A549 (cell line): ENCODE measurements around the gene NPHS2. TPM values are rescaled to one million over a fixed set of nuclear protein-coding genes. Genes with fewer than 3 reads are reported as not detected.

ENCODE experiments used
- ATAC-seq, 2 experiments: fragments of 200-7000 bp in 1 of 2; fragments of >200 bp in 1 of 2; cut with Nextera tagmentation in 1 of 2; cut with Tn5 transposase in 1 of 2; 3 replicates each; pipeline versions ENCODE4 v1.8.0 to v1.9.1; 2018 to 2020; ENCODE audit warnings: mild to moderate bottlenecking in 1 of 2, moderate library complexity in 1 of 2
- CTCF ChIA-PET: fragments of 300-600 bp; sonication (Branson Sonifier 250); formaldehyde crosslinking; extraction: SDS; loops from one replicate; lab custom pipeline; 2021; ENCODE audit warnings: antibody characterized with exemption, inconsistent platforms; lab: Yijun Ruan, JAX
- POLR2A ChIA-PET: fragments of 350-600 bp; formaldehyde crosslinking; extraction: SDS; loops from one replicate; lab custom pipeline; 2021; ENCODE audit warnings: antibody characterized with exemption, inconsistent platforms; lab: Yijun Ruan, JAX
- DNase-seq, 2 experiments: peaks; one replicate each; pipeline versions ENCODE4 v3.0.0 to v3.0.0-alpha.2; 2011 to 2016; ENCODE audit warnings: low read depth in 1 of 2, low spot score in 1 of 2
- FAIRE-seq: peaks from 2 replicates; lab custom pipeline; 2011; peaks lifted over from hg19 to GRCh38; lab: Jason Lieb, UNC
- H3K27ac ChIP-seq, 2 experiments: fragments of >200 bp; sonication (Bioruptor Twin); formaldehyde crosslinking; 3 replicates each; pipeline ENCODE4 v1.5.1; 2016 to 2017
- H3K4me1 ChIP-seq: fragments of >200 bp; sonication (Bioruptor Twin); formaldehyde crosslinking; 3 replicates; pipeline ENCODE4 v1.6.1; 2016
- H3K4me2 ChIP-seq: fragments of >200 bp; sonication (Bioruptor Twin); formaldehyde crosslinking; 3 replicates; pipeline ENCODE4 v1.6.1; 2016
- H3K4me3 ChIP-seq: fragments of >200 bp; sonication (Bioruptor Twin); formaldehyde crosslinking; 3 replicates; pipeline ENCODE4 v1.5.1; 2016
- H3K9me3 ChIP-seq: fragments of >200 bp; sonication (Bioruptor Twin); formaldehyde crosslinking; 3 replicates; pipeline ENCODE4 v1.6.1; 2016
- BCL3 ChIP-seq: fragments of >200 bp; sonication (Bioruptor Twin); formaldehyde crosslinking; IDR thresholded peaks from 3 replicates; pipeline ENCODE4 v1.6.1; 2016
- CBX2 ChIP-seq: fragments of 200-600 bp; sonication (generic); IDR thresholded peaks from 2 replicates; pipeline ENCODE4 v1.6.1; 2016; ENCODE audit warnings: low read depth, mild to moderate bottlenecking, borderline replicate concordance
- CBX8 ChIP-seq: fragments of 200-600 bp; sonication (generic); IDR thresholded peaks from 2 replicates; pipeline ENCODE4 v1.6.1; 2016
- CEBPB ChIP-seq, 2 experiments: fragments of >200 bp in 1 of 2; sonication (Bioruptor Twin) in 1 of 2; formaldehyde crosslinking in 1 of 2; IDR thresholded peaks; 2 replicates each; pipeline ENCODE4 v1.6.1; 2012 to 2016
- CTCF ChIP-seq: fragments of >200 bp; sonication (Bioruptor Twin); formaldehyde crosslinking; IDR thresholded peaks from 3 replicates; pipeline ENCODE4 v1.5.1; 2016
- E2F6 ChIP-seq: IDR thresholded peaks from 2 replicates; pipeline ENCODE4 v1.6.1; 2012; ENCODE audit warnings: low read depth, borderline replicate concordance
- FOXS1 ChIP-seq: fragments of 250-450 bp; sonication (Bioruptor Pico); IDR thresholded peaks from 2 replicates; pipeline ENCODE4 v1.5.0; 2020; ENCODE audit warnings: mild to moderate bottlenecking, moderate library complexity
- GATA3 ChIP-seq: IDR thresholded peaks from 2 replicates; pipeline ENCODE4 v1.6.1; 2012; ENCODE audit warnings: borderline replicate concordance
- HDAC2 ChIP-seq: fragments of 200-600 bp; sonication (generic); IDR thresholded peaks from 2 replicates; pipeline ENCODE4 v1.6.1; 2016
- HES2 ChIP-seq: fragments of >200 bp; sonication (Bioruptor Twin); formaldehyde crosslinking; IDR thresholded peaks from 2 replicates; pipeline ENCODE4 v1.6.1; 2016
- HMGXB4 ChIP-seq: fragments of 250-450 bp; sonication (Bioruptor Pico); IDR thresholded peaks from 2 replicates; pipeline ENCODE4 v1.5.0; 2021; ENCODE audit warnings: mild to moderate bottlenecking, moderate library complexity, borderline replicate concordance
- HOXB13 ChIP-seq: fragments of 250-450 bp; sonication (Bioruptor Pico); IDR thresholded peaks from 2 replicates; pipeline ENCODE4 v1.5.0; 2020; ENCODE audit warnings: low read depth, mild to moderate bottlenecking, moderate library complexity
- JUN ChIP-seq, 2 experiments: fragments of >200 bp; sonication (Bioruptor Twin); formaldehyde crosslinking; IDR thresholded peaks; 2 replicates in 1 of 2; 3 replicates in 1 of 2; pipeline ENCODE4 v1.6.1; 2016 to 2017
- MAFK ChIP-seq: fragments of 450-650 bp; IDR thresholded peaks from 2 replicates; pipeline ENCODE4 v1.6.1; 2014; ENCODE audit not compliant: partially characterized antibody
- MAZ ChIP-seq: fragments of 150-350 bp; IDR thresholded peaks from 2 replicates; pipeline ENCODE4 v1.6.1; 2014; ENCODE audit warnings: antibody characterized with exemption, low read depth, low read length, borderline replicate concordance
- NPAS2 ChIP-seq: fragments of 250-450 bp; sonication (Bioruptor Pico); IDR thresholded peaks from 2 replicates; pipeline ENCODE4 v1.8.0; 2022; ENCODE audit warnings: mild to moderate bottlenecking, moderate library complexity, borderline replicate concordance
- PHF8 ChIP-seq: fragments of 200-600 bp; sonication (generic); IDR thresholded peaks from 2 replicates; pipeline ENCODE4 v1.6.1; 2016; ENCODE audit warnings: low read depth, mild to moderate bottlenecking, antibody characterized with exemption, moderate library complexity, borderline replicate concordance
- POLR2A ChIP-seq: IDR thresholded peaks from 2 replicates; pipeline ENCODE4 v1.6.1; 2012; ENCODE audit warnings: mild to moderate bottlenecking, low read length
- RAD21 ChIP-seq, 2 experiments: fragments of >200 bp in 1 of 2; sonication (Bioruptor Twin) in 1 of 2; formaldehyde crosslinking in 1 of 2; IDR thresholded peaks in 1 of 2; conservative IDR thresholded peaks in 1 of 2; 2 replicates in 1 of 2; 3 replicates in 1 of 2; pipeline ENCODE4 v1.6.1; 2012 to 2018; ENCODE audit warnings: inconsistent platforms in 1 of 2
- RFX5 ChIP-seq: fragments of 450-650 bp; IDR thresholded peaks from 2 replicates; pipeline ENCODE4 v1.7.1; 2014; ENCODE audit warnings: antibody characterized with exemption, mild to moderate bottlenecking, moderate library complexity
- RNF2 ChIP-seq: fragments of 200-600 bp; sonication (generic); IDR thresholded peaks from 2 replicates; pipeline ENCODE4 v1.6.1; 2016; ENCODE audit warnings: low read depth, mild to moderate bottlenecking, antibody characterized with exemption, moderate library complexity, borderline replicate concordance
- SMC3 ChIP-seq: fragments of >200 bp; sonication (Bioruptor Twin); formaldehyde crosslinking; IDR thresholded peaks from 3 replicates; pipeline ENCODE4 v1.6.1; 2018; ENCODE audit warnings: inconsistent platforms
- SREBF2 ChIP-seq: fragments of 450-650 bp; IDR thresholded peaks from 2 replicates; pipeline ENCODE4 v1.6.1; 2014; ENCODE audit warnings: mild to moderate bottlenecking, moderate library complexity
- TFCP2L1 ChIP-seq: fragments of 250-450 bp; sonication (Bioruptor Pico); IDR thresholded peaks from 2 replicates; pipeline ENCODE4 v1.5.0; 2021; ENCODE audit warnings: mild to moderate bottlenecking
- TP53 ChIP-seq: fragments of 250-450 bp; sonication (Bioruptor Pico); IDR thresholded peaks from 2 replicates; pipeline ENCODE4 v1.5.0; 2021; ENCODE audit warnings: mild to moderate bottlenecking, moderate library complexity
- USF2 ChIP-seq: fragments of 450-650 bp; IDR thresholded peaks from 2 replicates; pipeline ENCODE4 v1.6.1; 2014; ENCODE audit warnings: antibody characterized with exemption
- ZFP36 ChIP-seq: fragments of 450-650 bp; IDR thresholded peaks from 2 replicates; pipeline ENCODE4 v1.6.1; 2014; ENCODE audit warnings: borderline replicate concordance; ENCODE audit not compliant: partially characterized antibody
- ZSCAN20 ChIP-seq: fragments of 250-450 bp; sonication (Bioruptor Pico); IDR thresholded peaks from 2 replicates; pipeline ENCODE4 v1.8.0; 2022; ENCODE audit warnings: mild to moderate bottlenecking, moderate library complexity
- WGBS: methylation state at CpG from one replicate; pipeline ENCODE4 v1.1.6; 2017; ENCODE audit errors: missing lambda C conversion rate; 5-methylcytosine and 5-hydroxymethylcytosine counted together
- polyA plus RNA-seq, 4 experiments: library from polyadenylated mRNA; depleted of rRNA in 3 of 4; stranded (reverse); fragments of >200 nt; fragmentation: RNase III in 1 of 4; extraction: RNeasy Plus Mini Kit Qiagen cat#74134 plus additional on column Dnase treatment in 1 of 4; gene quantifications; 2 replicates in 3 of 4; 3 replicates in 1 of 4; pipeline ENCODE4 v1.2.3, GENCODE V29; 2011 to 2017

The NPHS2 gene
- polyA plus RNA-seq, 2 of the 4 experiments (the other 2 are of a cell fraction) = not detected

GRCh38 chr1:179545321-179545720 is 30.4 kb downstream of the NPHS2 start:
- WGBS = 57% methylated on average over 3 of the region's 3 CpGs
- POLR2A ChIA-PET = interaction anchor here (0.6 kb wide), 1 partner anchor 425 kb away, joined by 3 read pairs; no protein-coding TSS in a partner anchor
- FAIRE-seq (no peak), DNase-seq (no peak), ATAC-seq (no peak)
- H3K4me2 ChIP-seq = no peak overlapping the region
- CTCF ChIA-PET = interaction anchor here (1.2 kb wide), 1 partner anchor 11 kb away, joined by 5 read pairs; no protein-coding TSS in a partner anchor
- H3K4me1 ChIP-seq = no peaks in the 10 kb centered on the region
- no peak overlapping the region for H3K27ac ChIP-seq
- no peak overlapping the region for H3K4me3 ChIP-seq
- TF ChIP-seq NPAS2 (CRISPR knock-in tag) (no peak), ZFP36 (no peak), HDAC2 (no peak), PHF8 (no peak), CBX8 (no peak), HMGXB4 (CRISPR knock-in tag) (no peak), CTCF (no peak), POLR2A (no peak), TFCP2L1 (no peak), MAZ (no peak), USF2 (no peak), HOXB13 (CRISPR knock-in tag) (no peak), SMC3 (no peak), BCL3 (no peak), ZSCAN20 (no peak), RNF2 (no peak), E2F6 (no peak), FOXS1 (CRISPR knock-in tag) (no peak)
- H3K9me3 ChIP-seq = no peaks in the 10 kb centered on the region

- 12% methylated on average over 2 of the region's 2 CpGs for WGBS
- no peak overlapping the region for H3K4me3 ChIP-seq
- H3K4me2 ChIP-seq = no peak overlapping the region
- POLR2A ChIA-PET = no interaction called here
- no peaks in the 10 kb centered on the region for H3K9me3 ChIP-seq
- ATAC-seq (no peak), DNase-seq (no peak), FAIRE-seq (no peak)
- CTCF ChIA-PET = no interaction called here
- no peaks in the 10 kb centered on the region for H3K4me1 ChIP-seq
- H3K27ac ChIP-seq = no peak overlapping the region
- no peak for TF ChIP-seq HMGXB4 (CRISPR knock-in tag)
- no peak for TF ChIP-seq CBX2
- no peak for TF ChIP-seq SREBF2
- no peak for TF ChIP-seq GATA3
- no peak for TF ChIP-seq MAFK
- no peak for TF ChIP-seq PHF8
- TF ChIP-seq TP53 (CRISPR knock-in tag) = no peak
- no peak for TF ChIP-seq ZFP36
- TF ChIP-seq RAD21 (conservative IDR thresholded peaks at IDR 0.05 in 1 of 2, IDR thresholded peaks at IDR 0.05 in 1 of 2) = no peak
- no peak for TF ChIP-seq RFX5
- no peak for TF ChIP-seq RNF2
- no peak for TF ChIP-seq E2F6
- no peak for TF ChIP-seq CEBPB (IDR thresholded peaks at IDR 0.05)
- no peak for TF ChIP-seq HES2
- TF ChIP-seq HDAC2 = no peak
- no peak for TF ChIP-seq POLR2A
- no peak for TF ChIP-seq JUN (IDR thresholded peaks at IDR 0.05)
Measured at GRCh38 chr1:179541774-179542173, 34.0 kb downstream of the NPHS2 start.
